ENCODE results near the gene IGLL1.

IGLL1 gene

GRCh38 chr22:23534851-23535717 lies 45.0 kb downstream of the IGLL1 start:
- DNase-seq (ENCODE audit: insufficient read length, low spot score) (no peak), FAIRE-seq (no peak)

GRCh38 chr22:23534201-23534850 lies 45.8 kb downstream of the IGLL1 start:
- no peak for FAIRE-seq
- TF ChIP-seq SPI1 (IDR thresholded peaks at IDR 0.05; ENCODE audit: low read depth, low read length) (no peak), POLR2A (IDR thresholded peaks at IDR 0.05; ENCODE audit: low read depth, low read length) (no peak), POLR2AphosphoS5 (IDR thresholded peaks at IDR 0.05; ENCODE audit: low read depth, low read length) (no peak), TAF1 (IDR thresholded peaks at IDR 0.05; ENCODE audit: low read depth, low read length) (no peak), PAX5 (IDR thresholded peaks at IDR 0.05; ENCODE audit: insufficient read depth, low read length, severe bottlenecking) (no peak)
- no peak for DNase-seq (ENCODE audit: insufficient read length, low spot score)

More at GRCh38 chr22:23534851-23535717, 45.0 kb downstream of the IGLL1 start:
- TF ChIP-seq POLR2A (IDR thresholded peaks at IDR 0.05; ENCODE audit: low read depth, low read length) (no peak), POU2F2 (IDR thresholded peaks at IDR 0.05; ENCODE audit: low read depth, low read length) (no peak)

- no peak for TF ChIP-seq PAX5 (IDR thresholded peaks at IDR 0.05; ENCODE audit: insufficient read depth, low read length, severe bottlenecking)
- no peak for TF ChIP-seq TAF1 (IDR thresholded peaks at IDR 0.05; ENCODE audit: low read depth, low read length)
- TF ChIP-seq POU2F2 (IDR thresholded peaks at IDR 0.05; ENCODE audit: low read depth, low read length) = no peak
- TF ChIP-seq SPI1 (IDR thresholded peaks at IDR 0.05; ENCODE audit: low read depth, low read length) = no peak
- TF ChIP-seq POLR2AphosphoS5 (IDR thresholded peaks at IDR 0.05; ENCODE audit: low read depth, low read length) = no peak
- TF ChIP-seq POLR2A (IDR thresholded peaks at IDR 0.05; ENCODE audit: low read depth, low read length) = no peak
- DNase-seq (ENCODE audit: insufficient read length, low spot score) (no peak), FAIRE-seq (no peak)
Observed at GRCh38 chr22:23533771-23534191, 46.3 kb downstream of the IGLL1 start.

GRCh38 chr22:23533328-23533762 lies 46.7 kb downstream of the IGLL1 start:
- DNase-seq (ENCODE audit: insufficient read length, low spot score) (peak; percentile 52), FAIRE-seq (no peak)
- TF ChIP-seq POLR2AphosphoS5 (IDR thresholded peaks at IDR 0.05; ENCODE audit: low read depth, low read length) (no peak), TAF1 (IDR thresholded peaks at IDR 0.05; ENCODE audit: low read depth, low read length) (no peak), PAX5 (IDR thresholded peaks at IDR 0.05; ENCODE audit: insufficient read depth, low read length, severe bottlenecking) (no peak), SPI1 (IDR thresholded peaks at IDR 0.05; ENCODE audit: low read depth, low read length) (no peak), POLR2A (IDR thresholded peaks at IDR 0.05; ENCODE audit: low read depth, low read length) (no peak), POU2F2 (IDR thresholded peaks at IDR 0.05; ENCODE audit: low read depth, low read length) (no peak)

GRCh38 chr22:23532731-23533130 lies 47.4 kb downstream of the IGLL1 start:
- no peak for TF ChIP-seq POLR2A (IDR thresholded peaks at IDR 0.05; ENCODE audit: low read depth, low read length)
- no peak for TF ChIP-seq POU2F2 (IDR thresholded peaks at IDR 0.05; ENCODE audit: low read depth, low read length)
- TF ChIP-seq SPI1 (IDR thresholded peaks at IDR 0.05; ENCODE audit: low read depth, low read length) = no peak
- TF ChIP-seq PAX5 (IDR thresholded peaks at IDR 0.05; ENCODE audit: insufficient read depth, low read length, severe bottlenecking) = no peak
- FAIRE-seq (no peak), DNase-seq (ENCODE audit: insufficient read length, low spot score) (no peak)

GRCh38 chr22:23531966-23532705 lies 48.0 kb downstream of the IGLL1 start:
- DNase-seq (ENCODE audit: insufficient read length, low spot score) = no peak
- TF ChIP-seq POU2F2 (IDR thresholded peaks at IDR 0.05; ENCODE audit: low read depth, low read length) (no peak), POLR2AphosphoS5 (IDR thresholded peaks at IDR 0.05; ENCODE audit: low read depth, low read length) (no peak), POLR2A (IDR thresholded peaks at IDR 0.05; ENCODE audit: low read depth, low read length) (no peak), TAF1 (IDR thresholded peaks at IDR 0.05; ENCODE audit: low read depth, low read length) (no peak), PAX5 (IDR thresholded peaks at IDR 0.05; ENCODE audit: insufficient read depth, low read length, severe bottlenecking) (no peak), SPI1 (IDR thresholded peaks at IDR 0.05; ENCODE audit: low read depth, low read length) (no peak)
- no peak for FAIRE-seq

GRCh38 chr22:23531283-23531956 lies 48.7 kb downstream of the IGLL1 start:
- FAIRE-seq (no peak), DNase-seq (ENCODE audit: insufficient read length, low spot score) (no peak)
- TF ChIP-seq PAX5 (IDR thresholded peaks at IDR 0.05; ENCODE audit: insufficient read depth, low read length, severe bottlenecking) (no peak), POLR2AphosphoS5 (IDR thresholded peaks at IDR 0.05; ENCODE audit: low read depth, low read length) (no peak), TAF1 (IDR thresholded peaks at IDR 0.05; ENCODE audit: low read depth, low read length) (no peak), POLR2A (IDR thresholded peaks at IDR 0.05; ENCODE audit: low read depth, low read length) (no peak), SPI1 (IDR thresholded peaks at IDR 0.05; ENCODE audit: low read depth, low read length) (no peak), POU2F2 (IDR thresholded peaks at IDR 0.05; ENCODE audit: low read depth, low read length) (no peak)

GRCh38 chr22:23530766-23531282 lies 49.3 kb downstream of the IGLL1 start:
- no peak for DNase-seq (ENCODE audit: insufficient read length, low spot score)
- FAIRE-seq = no peak
- TF ChIP-seq TAF1 (IDR thresholded peaks at IDR 0.05; ENCODE audit: low read depth, low read length) (no peak), POU2F2 (IDR thresholded peaks at IDR 0.05; ENCODE audit: low read depth, low read length) (no peak), SPI1 (IDR thresholded peaks at IDR 0.05; ENCODE audit: low read depth, low read length) (no peak), POLR2AphosphoS5 (IDR thresholded peaks at IDR 0.05; ENCODE audit: low read depth, low read length) (no peak), POLR2A (IDR thresholded peaks at IDR 0.05; ENCODE audit: low read depth, low read length) (no peak), PAX5 (IDR thresholded peaks at IDR 0.05; ENCODE audit: insufficient read depth, low read length, severe bottlenecking) (no peak)
